Gastrocnemius medialis (tissue), 4 donors: Measurements from ENCODE around the gene ZMYM2.

Experiments
- POLR2A ChIP-seq, 2 donors: fragments of 450-650 bp; IDR thresholded peaks; one replicate each; pipeline ENCODE4 v1.6.1; 2017; ENCODE audit warnings: antibody characterized with exemption in 2 of 2, mild to moderate bottlenecking in 2 of 2, moderate library complexity in 2 of 2
- TF ChIP-seq, protein P1 (sequence below), 5 experiments: fragments of 450-650 bp in 3 of 5; fragments of 200-600 bp in 2 of 5; sonication (generic) in 2 of 5; IDR thresholded peaks in 4 of 5; conservative IDR thresholded peaks in 1 of 5; 1 replicate in 4 of 5; 2 replicates in 1 of 5; pipeline ENCODE4 v1.5.1; 2016 to 2019; ENCODE audit warnings: antibody characterized with exemption in 5 of 5, mild to moderate bottlenecking in 3 of 5, moderate library complexity in 3 of 5

- TF ChIP-seq, protein P1, sequence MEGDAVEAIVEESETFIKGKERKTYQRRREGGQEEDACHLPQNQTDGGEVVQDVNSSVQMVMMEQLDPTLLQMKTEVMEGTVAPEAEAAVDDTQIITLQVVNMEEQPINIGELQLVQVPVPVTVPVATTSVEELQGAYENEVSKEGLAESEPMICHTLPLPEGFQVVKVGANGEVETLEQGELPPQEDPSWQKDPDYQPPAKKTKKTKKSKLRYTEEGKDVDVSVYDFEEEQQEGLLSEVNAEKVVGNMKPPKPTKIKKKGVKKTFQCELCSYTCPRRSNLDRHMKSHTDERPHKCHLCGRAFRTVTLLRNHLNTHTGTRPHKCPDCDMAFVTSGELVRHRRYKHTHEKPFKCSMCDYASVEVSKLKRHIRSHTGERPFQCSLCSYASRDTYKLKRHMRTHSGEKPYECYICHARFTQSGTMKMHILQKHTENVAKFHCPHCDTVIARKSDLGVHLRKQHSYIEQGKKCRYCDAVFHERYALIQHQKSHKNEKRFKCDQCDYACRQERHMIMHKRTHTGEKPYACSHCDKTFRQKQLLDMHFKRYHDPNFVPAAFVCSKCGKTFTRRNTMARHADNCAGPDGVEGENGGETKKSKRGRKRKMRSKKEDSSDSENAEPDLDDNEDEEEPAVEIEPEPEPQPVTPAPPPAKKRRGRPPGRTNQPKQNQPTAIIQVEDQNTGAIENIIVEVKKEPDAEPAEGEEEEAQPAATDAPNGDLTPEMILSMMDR (IDR thresholded peaks at IDR 0.05 in 4 of 5, conservative IDR thresholded peaks at IDR 0.05 in 1 of 5): peak; percentile 78 to 99 (median 85)
- TF ChIP-seq POLR2A (IDR thresholded peaks at IDR 0.05): peak; percentile 42 to 60
Observed at GRCh38 chr13:19959831-19960652, 1.5 kb downstream of the ZMYM2 start.
